HG03342 (cell line): Measurements from ENCODE around the gene YAP1.

Source experiments
- ATAC-seq: cut with Tn5 transposase; IDR thresholded peaks from one replicate; pipeline ENCODE4 v1.9.1; 2021; ENCODE audit warnings: mild to moderate bottlenecking, moderate library complexity; ENCODE audit not compliant: unreplicated experiment

Gene YAP1

DNA sequence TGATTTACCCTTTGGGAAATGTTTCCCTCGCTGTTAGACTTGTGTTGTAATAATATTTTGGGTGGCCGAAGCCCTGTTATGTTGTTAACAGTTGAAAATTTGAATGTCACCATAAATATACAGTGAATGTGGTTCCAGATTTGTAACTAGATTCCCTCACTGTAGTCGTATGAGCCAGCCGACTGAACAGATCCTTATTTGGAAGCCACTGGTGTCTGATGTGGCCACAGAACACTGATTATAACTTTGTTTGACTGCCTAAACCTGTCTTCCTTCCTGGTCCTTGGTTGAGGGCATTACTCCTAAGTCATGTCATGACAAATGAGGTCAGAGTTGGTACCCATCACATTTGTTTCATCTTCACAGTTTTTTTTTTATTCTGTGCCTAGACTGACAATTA lies 45.4 kb downstream of the YAP1 start:
- ATAC-seq: no peak

DNA sequence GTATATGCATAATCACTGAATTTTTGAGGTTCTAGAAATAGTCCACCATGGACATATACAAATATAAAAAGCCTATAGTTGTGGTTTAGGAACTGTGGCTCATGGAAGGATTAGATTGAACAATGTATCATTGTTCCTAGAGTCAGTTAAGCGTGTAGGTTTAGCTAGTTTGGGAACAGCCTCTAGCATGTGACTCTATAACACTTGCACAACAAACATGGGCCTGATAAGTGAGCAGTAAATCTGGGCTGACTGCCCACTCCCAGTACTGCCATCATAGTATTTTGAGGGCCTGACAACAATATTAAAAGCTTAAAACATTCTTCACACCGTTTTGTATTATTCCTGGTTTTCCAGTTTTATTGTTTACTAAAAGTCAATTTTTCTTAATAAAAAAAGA lies 47.0 kb downstream of the YAP1 start:
- no peak for ATAC-seq

DNA sequence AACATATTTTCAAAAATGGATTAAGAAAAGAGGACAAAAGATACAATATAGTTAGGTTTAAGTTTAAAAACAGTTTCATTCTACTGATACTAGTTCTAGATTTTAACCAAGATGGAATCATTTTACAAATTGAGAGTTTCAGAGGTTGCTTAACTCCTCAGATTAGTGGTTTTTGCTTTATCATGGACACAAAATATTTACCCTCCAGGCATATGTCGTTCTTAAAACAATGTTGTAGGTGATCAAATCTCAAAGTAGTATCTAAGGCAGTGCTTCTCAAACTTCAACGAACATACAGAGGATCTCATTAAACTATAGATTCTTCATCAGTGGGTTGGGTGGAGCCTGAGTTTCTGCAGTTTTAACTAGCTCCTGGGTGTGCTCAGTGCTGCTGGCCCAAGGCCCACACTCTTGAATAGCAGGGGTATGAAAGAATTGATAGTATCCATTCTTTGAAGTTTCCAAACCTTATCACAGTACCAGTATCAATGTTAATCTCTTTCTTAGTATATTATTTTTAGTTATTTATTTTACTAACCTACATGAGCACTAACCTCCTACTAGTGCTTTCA lies 48.0 kb downstream of the YAP1 start:
- ATAC-seq: no peak

DNA sequence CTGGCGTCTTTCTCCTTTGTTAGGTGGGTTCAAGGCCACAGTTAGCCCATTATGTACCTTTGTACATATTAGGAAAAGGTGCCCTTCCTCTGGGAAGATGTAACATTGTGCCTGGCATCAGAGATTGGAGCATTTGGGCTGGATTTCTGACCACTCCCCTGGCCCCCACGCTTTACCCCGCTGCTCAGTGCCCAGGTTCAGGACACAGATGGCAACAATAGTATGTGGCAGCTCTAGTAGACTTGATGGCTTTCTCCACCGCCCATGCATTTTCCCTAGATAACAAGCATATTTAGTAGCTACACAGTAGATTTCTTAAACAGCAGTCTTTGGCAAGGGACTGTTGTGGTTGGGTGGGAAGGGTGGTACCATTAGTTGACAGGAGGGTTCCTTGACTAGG lies 53.1 kb downstream of the YAP1 start:
- ATAC-seq: no peak

DNA sequence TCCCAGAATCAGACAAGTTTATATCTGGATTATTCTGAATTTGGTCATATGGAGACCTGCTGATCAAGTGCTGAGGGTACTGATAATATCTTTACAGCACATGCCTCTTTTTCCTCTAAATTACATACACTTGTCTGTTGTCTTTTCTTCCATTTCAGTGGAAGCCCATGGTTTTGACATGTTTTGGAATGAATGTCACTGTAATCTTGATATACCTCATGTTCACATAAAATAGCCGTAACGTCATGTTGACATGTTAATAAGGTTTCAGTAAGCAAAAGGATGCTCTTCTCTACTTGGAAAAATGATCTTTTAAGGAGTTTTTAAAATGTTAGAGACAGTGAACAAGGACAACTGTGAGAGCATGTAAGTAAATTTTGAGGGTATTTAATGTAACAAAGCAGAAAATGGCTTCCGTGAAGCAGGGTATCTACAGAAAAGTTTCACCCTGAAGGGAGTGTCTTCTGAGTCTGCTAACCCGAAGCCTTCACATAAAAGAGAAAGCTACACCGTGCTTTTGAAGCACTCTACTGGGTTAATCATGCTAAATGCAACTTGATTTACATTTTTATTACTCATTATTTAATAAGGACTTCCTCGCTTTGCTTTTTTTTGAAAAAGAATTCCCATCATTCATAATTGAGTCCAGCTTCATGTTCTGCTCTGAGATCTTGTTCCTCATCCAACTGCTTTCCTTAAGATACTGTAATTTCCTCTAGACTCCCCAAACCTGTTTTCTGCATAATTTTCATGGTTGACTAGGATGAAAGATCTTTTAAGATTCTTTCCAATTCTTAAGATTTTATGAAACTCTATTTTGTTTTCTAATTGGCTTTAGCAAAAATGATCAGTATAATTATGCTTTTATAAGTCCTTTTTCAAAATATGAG lies 56.2 kb downstream of the YAP1 start:
- ATAC-seq: no peak

DNA sequence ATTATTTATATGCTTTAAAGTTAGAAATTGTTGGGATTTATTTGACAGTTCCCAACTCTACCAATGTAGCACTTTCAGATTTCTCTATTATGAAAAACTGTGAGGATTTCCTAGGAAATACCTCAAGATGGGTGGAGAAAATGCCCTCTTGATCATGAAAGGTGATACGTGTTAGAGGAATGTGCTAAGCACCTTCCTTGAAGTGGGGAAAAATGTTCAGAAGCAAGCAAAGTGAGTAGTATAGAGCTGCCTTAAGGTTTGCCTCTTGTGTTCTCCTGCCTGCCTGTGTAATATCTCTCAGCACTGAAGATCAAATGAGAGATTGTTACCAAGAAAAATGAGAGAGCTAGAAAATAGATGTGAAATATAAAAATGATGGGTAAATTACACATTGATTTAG lies 58.2 kb downstream of the YAP1 start:
- no peak for ATAC-seq

DNA sequence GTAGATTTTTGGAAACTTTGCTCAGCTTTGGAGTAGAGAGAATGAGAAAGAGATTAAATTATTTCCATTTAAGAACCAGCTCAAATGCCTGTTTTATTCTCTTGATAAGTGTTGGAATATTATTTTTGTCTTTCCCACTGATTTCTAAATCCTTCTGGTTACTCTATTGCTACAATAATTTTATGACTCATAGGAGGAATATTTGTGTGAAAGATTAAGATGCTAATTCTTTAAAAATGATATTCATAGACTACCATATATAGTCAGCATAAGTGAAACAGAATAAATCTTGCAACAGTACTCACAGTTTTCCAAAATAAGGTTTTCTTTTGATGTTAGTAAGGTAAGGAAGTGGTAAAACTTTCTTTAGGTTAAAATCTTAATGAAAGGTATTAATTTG lies 60.9 kb downstream of the YAP1 start:
- no peak for ATAC-seq

DNA sequence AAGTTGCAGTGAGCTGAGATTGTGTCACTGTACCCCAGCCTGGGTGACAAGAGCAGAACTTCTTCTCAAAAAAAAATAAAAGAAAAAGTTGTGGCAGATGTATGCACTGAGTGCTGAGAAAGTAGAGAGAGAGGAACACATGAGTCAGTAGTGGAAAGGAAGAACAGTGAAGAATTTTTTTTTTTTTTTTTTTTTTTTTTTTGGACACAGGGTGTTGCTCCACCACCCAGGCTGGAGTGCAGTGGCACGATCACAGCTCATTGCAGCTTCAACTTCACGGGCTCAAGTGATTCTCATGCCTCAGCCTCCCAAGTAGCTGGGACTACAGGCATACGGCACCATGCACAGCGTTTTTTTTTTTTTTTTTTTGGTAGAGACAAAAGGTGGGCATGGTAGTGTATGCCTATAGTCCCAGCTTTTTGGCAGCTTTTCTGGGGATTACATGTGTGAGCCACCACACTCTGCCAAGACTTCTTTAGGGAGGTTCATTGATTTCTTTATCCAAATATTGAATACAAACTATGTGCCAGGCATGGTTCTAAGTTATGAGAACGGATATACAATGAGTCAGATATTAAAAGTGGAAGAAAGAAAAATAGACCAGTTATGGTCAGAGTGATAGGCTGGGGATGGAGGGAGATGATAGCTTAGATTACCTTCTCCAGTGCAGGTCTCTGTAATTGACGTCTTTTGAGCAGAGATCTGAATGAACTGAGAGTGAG lies 62.0 kb downstream of the YAP1 start:
- ATAC-seq: no peak

DNA sequence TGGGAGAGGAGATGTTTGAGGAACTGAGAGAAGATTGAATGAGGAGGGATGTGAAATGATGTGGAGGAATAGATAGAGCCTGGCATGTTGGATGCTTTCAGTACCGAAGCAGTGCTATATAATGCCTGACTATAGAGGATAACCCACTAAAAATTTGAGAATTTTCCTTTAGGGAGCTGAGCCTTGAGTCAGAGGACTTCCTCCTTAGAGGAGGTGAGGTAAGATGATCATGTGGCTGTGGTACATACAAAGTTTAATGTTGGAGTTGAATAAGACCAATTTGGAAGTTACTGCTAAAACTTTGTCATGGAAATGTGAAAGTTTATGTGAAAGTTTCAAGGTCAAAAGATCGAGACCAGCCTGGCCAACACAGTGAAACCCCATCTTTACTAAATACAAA lies 66.9 kb downstream of the YAP1 start:
- ATAC-seq: no peak

DNA sequence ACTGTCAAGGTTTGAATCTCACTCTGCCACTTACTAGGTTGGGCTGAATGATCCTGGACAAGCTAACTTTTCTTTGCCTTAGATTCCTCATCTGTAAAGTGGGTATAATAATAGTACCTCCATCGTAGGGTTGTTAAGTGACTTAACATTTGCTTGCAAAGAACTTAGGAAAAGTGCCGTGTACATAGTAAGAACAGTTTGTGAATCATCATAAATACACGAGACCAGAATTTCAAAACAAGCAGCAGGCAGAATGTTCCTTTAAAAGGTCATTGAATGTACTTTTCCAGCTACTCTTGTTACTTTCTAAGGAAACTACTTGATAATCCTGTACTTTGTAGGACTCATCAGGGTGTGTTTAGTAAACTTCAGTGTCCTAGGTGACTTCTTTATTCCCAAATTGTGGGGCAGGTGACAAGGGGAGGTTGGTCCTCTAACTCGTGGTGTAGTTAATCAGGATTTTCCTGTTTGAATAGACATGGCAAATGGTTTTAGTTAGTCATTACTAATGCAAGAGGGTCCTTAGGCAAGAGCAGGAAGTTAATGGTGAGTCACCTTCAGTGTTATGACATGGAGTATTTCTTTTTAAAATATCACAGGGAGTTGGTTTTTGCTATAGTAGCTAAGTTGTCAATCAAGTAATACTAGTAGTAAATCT lies 67.9 kb downstream of the YAP1 start:
- ATAC-seq: no peak

DNA sequence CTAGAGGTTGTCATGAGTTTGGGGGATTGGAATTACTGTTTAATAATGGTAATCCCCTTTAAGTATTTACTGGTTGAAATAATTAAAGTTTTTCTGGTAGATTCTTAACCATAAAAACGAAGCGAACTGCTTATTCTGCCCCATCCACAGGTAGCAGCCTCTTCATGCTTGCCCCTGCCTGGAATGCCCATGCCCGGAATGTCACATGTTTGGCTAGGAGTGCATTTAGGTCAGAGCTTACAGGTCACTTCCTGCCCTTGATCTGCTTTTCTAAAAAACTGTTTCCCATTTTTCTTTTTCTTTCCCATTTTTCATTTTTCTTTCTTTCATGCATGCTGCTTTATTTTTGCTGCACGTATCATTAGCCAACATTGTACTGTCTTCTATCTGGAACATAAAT lies 69.1 kb downstream of the YAP1 start:
- ATAC-seq: no peak

DNA sequence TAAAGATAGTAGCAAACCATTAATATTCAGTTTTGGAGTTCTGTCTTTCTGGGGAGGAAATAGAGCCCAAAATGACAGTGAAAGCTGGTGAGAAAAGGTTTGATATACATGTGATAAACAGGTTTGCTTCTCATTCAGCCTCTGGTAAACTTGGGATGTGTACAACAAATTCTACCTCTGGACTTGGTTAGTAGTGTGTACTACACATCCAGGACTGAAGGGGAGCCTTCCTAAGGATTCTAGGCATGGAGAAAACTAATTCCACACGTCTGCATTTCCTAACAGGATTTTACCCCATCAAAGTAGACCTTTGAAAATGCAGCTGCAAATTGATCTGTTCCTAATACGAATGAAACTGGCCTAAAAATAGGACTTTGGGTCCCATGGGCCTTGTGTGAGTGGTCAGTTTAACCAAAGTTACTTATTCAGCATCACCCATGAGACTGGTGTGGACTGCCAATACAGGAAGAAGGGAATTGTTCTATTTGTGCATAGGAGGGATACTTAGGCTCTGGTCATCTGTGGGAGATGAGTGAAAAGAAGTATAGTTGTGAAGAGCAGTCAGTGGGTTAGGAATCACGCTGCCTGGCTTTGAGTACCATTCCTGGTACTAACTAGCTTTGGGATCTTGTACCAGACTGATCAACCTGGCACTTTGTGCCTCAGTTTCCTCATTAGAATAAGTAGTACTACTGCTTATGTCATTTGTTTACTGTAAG lies 74.2 kb downstream of the YAP1 start:
- ATAC-seq: no peak

DNA sequence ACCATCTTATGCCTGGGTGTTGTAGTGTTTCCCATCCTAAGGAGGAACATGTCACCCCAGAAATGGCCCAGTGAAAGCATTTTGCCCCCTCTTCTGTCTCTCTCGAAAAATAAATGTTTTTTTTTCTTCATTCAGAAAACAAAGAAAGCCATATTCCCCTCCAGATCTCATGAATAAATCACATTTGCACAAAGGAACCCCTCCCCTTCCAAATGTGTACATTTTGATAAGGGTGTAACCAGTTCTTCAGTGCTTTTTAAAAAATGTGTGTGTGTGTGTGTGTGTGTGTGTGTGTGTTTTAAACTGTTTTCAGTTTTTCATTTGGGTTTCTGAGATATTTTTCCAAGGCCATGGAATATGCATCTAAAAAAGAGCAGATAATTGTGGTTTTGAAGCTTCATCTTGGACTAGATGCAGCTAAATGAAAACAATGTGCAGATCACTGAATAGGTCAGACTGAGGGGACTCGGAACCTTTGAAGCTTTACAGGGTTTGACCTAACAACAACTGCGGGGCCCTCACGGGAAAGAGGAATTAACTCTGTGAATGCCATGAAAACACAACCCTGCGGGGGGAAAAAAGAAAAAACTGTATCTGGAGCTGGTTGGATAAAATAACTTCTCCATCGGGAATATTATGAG lies 76.4 kb downstream of the YAP1 start:
- no peak for ATAC-seq

DNA sequence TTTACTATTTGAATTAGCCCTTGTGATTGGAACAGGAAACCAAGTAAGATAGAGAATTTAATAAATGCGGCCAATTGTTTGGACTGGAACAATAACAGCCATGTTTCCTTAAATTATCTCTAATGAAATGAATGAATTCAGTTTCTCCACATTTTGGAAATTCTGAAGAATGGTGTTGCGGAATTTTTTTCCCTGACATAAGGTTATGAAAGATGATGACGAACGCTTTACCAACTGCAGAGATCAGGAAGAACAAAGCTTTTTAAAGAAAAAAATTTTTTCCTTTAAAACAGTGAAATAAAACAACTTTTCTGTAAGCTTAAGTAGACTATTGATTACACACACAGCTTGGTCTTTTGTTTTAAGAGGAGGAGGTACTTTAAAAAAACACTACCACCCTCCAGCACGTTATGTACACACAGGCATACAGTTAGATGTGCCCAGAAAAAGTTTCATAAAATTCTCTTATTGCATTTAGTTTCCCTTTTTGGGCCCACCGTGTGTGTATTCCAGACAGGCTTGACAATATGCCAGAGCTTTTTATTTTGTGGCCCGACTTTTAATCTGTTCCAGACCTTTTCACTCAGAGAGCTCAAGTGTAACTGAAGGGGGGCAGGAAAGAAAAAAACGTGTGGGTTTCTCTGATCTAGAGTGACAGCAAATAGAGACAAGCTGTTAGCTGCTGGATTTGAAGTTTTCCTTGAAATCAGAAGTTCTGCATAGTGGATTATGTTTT lies 77.3 kb downstream of the YAP1 start:
- ATAC-seq: no peak

DNA sequence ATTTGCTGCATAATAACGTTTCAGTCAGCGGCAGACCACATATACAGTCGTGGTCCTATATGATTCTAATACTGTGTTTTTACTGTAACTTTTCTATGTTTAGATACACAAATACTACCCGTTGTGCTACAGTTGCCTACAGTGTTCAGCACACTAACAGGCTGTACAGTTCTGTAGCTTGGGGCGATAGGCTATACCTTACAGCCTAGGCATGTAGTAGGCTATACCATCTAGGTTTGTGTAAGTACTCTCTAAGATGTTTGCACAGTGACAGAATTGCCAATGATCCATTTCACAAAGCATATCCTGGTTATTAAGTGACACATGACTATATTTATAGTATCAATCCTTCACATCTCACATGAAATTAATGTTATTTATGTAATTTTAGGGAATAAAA lies 78.2 kb downstream of the YAP1 start:
- no peak for ATAC-seq

DNA sequence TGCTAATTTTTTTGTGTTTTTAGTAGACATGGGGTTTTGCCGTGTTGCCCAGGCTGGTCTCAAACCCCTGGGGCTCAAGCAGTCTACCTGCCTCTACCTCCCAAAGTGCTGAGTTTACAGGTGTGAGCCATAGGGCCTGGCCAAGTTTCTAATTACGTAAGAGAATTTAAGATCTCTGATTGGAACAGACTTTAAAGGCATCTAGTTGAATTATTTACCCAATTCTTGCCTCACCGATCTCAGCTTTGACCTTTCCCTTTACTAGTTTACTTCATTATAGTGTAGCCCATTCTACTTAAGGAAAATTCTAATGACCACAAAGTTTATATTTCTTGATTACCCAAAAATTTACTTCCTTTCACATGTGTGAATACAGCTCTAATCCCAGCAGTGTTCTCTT lies 81.6 kb downstream of the YAP1 start:
- ATAC-seq: no peak

DNA sequence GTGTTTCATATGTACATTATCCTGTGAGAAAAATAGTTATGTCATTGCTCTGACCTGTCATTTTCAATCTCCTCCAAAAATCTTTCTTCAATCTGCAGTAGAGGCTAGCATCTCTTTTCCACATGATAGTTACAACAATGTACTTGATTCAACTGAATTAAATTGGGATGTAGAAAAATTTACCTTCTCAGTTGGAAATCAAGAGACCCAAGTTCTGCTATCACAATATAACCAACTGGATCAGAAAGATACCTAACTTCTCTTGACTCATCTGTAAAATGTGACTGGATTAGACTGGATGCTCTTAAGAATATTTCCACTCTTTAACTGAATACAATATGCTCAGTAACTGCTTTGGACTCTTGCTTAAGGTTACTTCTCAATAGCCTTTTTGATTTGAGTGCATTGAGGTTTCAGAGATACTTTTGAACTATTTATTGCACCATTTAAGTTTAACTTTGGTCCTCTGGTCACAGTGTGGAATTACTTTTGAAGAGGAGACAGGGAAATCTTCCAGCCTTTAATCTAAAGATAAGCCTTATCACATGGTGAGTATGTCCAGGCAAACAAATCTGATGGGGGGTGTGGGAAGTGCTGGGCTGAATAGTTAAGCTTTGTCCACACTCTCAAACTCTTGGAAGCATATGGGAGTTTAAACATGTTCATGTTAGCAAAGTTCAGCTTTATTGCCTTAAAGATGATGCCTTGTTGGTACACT lies 82.3 kb downstream of the YAP1 start:
- no peak for ATAC-seq

DNA sequence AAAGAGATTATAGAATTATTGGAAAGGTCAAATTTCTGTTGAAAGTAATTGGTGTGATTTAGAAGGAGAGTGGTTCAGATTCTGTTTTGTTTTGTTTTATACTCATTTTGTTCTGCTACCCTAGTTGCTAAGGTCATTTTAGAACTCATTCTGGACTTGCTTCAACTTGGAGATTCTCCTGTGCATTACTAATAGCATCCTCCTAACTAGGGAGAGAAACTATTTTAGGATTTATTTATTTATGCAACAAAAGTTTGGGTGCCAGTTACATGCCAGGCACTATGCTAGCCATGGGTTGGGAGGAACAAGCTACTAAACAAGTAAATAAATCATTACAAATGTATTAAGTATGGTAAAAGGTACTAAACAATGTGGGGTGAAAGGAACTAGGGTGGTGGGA lies 84.0 kb downstream of the YAP1 start:
- ATAC-seq: no peak

DNA sequence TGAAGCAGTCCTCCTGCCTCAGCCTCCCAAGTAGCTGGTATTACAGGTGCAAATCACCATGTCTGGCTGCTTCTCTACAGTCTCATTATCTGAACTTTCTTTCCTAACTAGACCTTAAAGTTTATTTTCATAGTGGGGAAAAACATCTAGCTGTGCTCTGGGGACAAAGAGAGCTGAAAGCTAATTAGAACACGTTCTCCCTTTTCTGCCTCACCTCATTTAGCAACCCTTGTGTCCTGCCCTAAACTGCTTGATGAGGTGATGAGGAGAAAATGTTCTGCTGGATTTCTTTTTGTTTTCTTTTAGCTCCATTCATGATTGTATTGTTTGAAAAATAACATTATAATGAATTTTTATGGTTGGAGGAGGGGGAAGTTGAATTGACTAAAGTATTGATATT lies 84.7 kb downstream of the YAP1 start:
- ATAC-seq: no peak
